HUES6 (cell line): Measurements from ENCODE around the gene ZNF519.
"Not testable (repeated sequence)": the region's sequence is repeated elsewhere in the genome, so short reads cannot be mapped to it uniquely, and the experiment has no call there.

Experiments
- H3K27ac ChIP-seq: 2 replicates; pipeline ENCODE4 v1.7.0; 2013; ENCODE audit warnings: low read depth, mild to moderate bottlenecking, low read length, inconsistent platforms
- H3K27me3 ChIP-seq: 2 replicates; pipeline ENCODE4 v1.6.1; 2013; ENCODE audit warnings: low read length; ENCODE audit not compliant: control insufficient read depth, insufficient read depth
- H3K36me3 ChIP-seq: 2 replicates; pipeline ENCODE4 v1.6.1; 2013; ENCODE audit warnings: low read length; ENCODE audit not compliant: control insufficient read depth, insufficient read depth
- H3K4me1 ChIP-seq: 2 replicates; pipeline ENCODE4 v1.6.1; 2013; ENCODE audit warnings: low read length; ENCODE audit not compliant: control insufficient read depth, insufficient read depth
- H3K4me3 ChIP-seq: 2 replicates; pipeline ENCODE4 v1.5.1; 2013; ENCODE audit warnings: low read depth, low read length
- H3K9ac ChIP-seq: one replicate; pipeline ENCODE4 v1.6.1; 2013; ENCODE audit warnings: mild to moderate bottlenecking, low read length
- H3K9me3 ChIP-seq: 2 replicates; pipeline ENCODE4 v1.6.1; 2013; ENCODE audit warnings: low read depth, low read length; ENCODE audit not compliant: control insufficient read depth, insufficient read depth

ZNF519 gene

GRCh38 chr18:14171301-14172141 is 39.3 kb upstream of the ZNF519 start:
- H3K4me1 ChIP-seq, H3K9ac ChIP-seq: not testable (repeated sequence)

GRCh38 chr18:14170367-14171036 is 38.3 kb upstream of the ZNF519 start:
- not testable (repeated sequence) for H3K4me1 ChIP-seq, H3K9ac ChIP-seq, H3K27ac ChIP-seq, H3K27me3 ChIP-seq, H3K4me3 ChIP-seq, H3K36me3 ChIP-seq
- peaks cover 37% of the 10 kb centered on the region; the same call in 1 of the 2 replicates for H3K9me3 ChIP-seq

More at GRCh38 chr18:14171301-14172141, 39.3 kb upstream of the ZNF519 start:
- H3K36me3 ChIP-seq, H3K27ac ChIP-seq, H3K27me3 ChIP-seq, H3K4me3 ChIP-seq: not testable (repeated sequence)
- H3K9me3 ChIP-seq, result peaks cover 37% of the 10 kb centered on the region; the same call in 1 of the 2 replicates

- not testable (repeated sequence) for H3K4me3 ChIP-seq, H3K9me3 ChIP-seq, H3K27ac ChIP-seq, H3K4me1 ChIP-seq, H3K27me3 ChIP-seq, H3K9ac ChIP-seq, H3K36me3 ChIP-seq
Observed at GRCh38 chr18:14162915-14163314, 30.7 kb upstream of the ZNF519 start.

GRCh38 chr18:14151564-14152113 is 19.4 kb upstream of the ZNF519 start:
- not testable (repeated sequence) for H3K4me1 ChIP-seq, H3K36me3 ChIP-seq, H3K27me3 ChIP-seq, H3K9ac ChIP-seq, H3K27ac ChIP-seq, H3K4me3 ChIP-seq
- H3K9me3 ChIP-seq, result peaks cover 15% of the 10 kb centered on the region; the same call in 1 of the 2 replicates

GRCh38 chr18:14150766-14151165 is 18.5 kb upstream of the ZNF519 start:
- not testable (repeated sequence) for H3K36me3 ChIP-seq, H3K4me1 ChIP-seq, H3K4me3 ChIP-seq

GRCh38 chr18:14149916-14150420 is 17.7 kb upstream of the ZNF519 start:
- peaks cover 15% of the 10 kb centered on the region; the same call in 1 of the 2 replicates for H3K9me3 ChIP-seq
- not testable (repeated sequence) for H3K9ac ChIP-seq, H3K27me3 ChIP-seq, H3K27ac ChIP-seq, H3K36me3 ChIP-seq, H3K4me3 ChIP-seq, H3K4me1 ChIP-seq

More at GRCh38 chr18:14150766-14151165, 18.5 kb upstream of the ZNF519 start:
- not testable (repeated sequence) for H3K27me3 ChIP-seq, H3K27ac ChIP-seq, H3K9ac ChIP-seq
- peaks cover 15% of the 10 kb centered on the region; the same call in 1 of the 2 replicates for H3K9me3 ChIP-seq

GRCh38 chr18:14149121-14149850 is 17.1 kb upstream of the ZNF519 start:
- H3K36me3 ChIP-seq, H3K9ac ChIP-seq, H3K27me3 ChIP-seq, H3K4me1 ChIP-seq, H3K27ac ChIP-seq, H3K4me3 ChIP-seq: not testable (repeated sequence)
- H3K9me3 ChIP-seq, result peaks cover 15% of the 10 kb centered on the region; the same call in 1 of the 2 replicates

- not testable (repeated sequence) for H3K27me3 ChIP-seq, H3K27ac ChIP-seq, H3K9ac ChIP-seq, H3K4me3 ChIP-seq, H3K4me1 ChIP-seq, H3K36me3 ChIP-seq
- H3K9me3 ChIP-seq, result peaks cover 15% of the 10 kb centered on the region; the same call in 1 of the 2 replicates
Observed at GRCh38 chr18:14147935-14148865, 16.0 kb upstream of the ZNF519 start.

- not testable (repeated sequence) for H3K27me3 ChIP-seq, H3K9ac ChIP-seq, H3K4me1 ChIP-seq, H3K36me3 ChIP-seq, H3K27ac ChIP-seq, H3K4me3 ChIP-seq
- H3K9me3 ChIP-seq, result peaks cover 15% of the 10 kb centered on the region; the same call in 1 of the 2 replicates
Observed at GRCh38 chr18:14146771-14147170, 14.5 kb upstream of the ZNF519 start.
